T1000 (cell line): Measurements from ENCODE around the gene NAV2.

Source experiments
- DNase-seq: peaks from one replicate; lab custom pipeline; 2025; ENCODE audit warnings: mixed read lengths; lab: John Stamatoyannopoulos, UW

NAV2 gene

DNA sequence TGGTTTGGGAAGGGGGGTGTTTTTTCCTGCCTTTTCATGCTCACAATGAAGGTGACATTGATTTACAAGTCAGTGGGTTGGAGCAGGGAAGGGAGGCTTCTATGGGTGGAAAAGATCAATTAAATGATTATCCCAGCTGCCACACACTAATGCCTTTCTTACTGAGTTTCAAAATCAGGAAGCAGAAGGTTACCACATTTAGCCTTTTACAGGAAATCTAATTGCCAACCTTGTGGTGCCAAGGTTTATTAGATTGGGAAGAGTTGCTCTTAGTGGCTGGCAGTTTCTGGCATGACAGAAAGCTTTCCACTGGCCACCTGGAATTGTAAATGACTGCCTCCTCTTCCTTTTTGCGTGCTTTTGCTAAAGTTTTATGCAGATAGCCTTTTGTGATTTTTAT lies 98.7 kb downstream of the NAV2 start:
- DNase-seq, result no peak

GRCh38 chr11:19812096-19812495 lies 99.5 kb downstream of the NAV2 start:
- no peak for DNase-seq

DNA sequence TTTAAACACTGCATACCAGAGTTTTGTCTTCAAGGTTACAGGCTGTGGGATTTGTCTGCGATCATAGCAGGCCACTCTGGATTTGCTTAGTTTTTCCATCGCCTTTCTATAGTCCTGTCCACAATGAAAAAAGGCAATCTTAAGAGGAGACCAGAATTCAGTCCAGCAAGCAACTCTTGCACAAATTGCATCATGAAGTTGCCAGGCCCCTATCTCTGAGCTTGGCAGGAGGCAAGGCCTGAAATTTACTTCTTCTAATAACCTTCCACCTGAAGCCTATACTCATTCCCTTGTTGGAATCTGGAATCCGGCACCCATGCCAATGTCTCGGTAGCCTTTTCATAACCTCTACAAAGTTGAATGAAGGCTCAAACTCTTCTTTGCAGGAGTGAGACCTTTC lies 100.1 kb downstream of the NAV2 start:
- DNase-seq, result no peak

- no peak for DNase-seq
Measured at GRCh38 chr11:19813158-19813879, 100.7 kb downstream of the NAV2 start.

- no peak for DNase-seq
Measured at GRCh38 chr11:19814421-19814820, 101.8 kb downstream of the NAV2 start.

DNA sequence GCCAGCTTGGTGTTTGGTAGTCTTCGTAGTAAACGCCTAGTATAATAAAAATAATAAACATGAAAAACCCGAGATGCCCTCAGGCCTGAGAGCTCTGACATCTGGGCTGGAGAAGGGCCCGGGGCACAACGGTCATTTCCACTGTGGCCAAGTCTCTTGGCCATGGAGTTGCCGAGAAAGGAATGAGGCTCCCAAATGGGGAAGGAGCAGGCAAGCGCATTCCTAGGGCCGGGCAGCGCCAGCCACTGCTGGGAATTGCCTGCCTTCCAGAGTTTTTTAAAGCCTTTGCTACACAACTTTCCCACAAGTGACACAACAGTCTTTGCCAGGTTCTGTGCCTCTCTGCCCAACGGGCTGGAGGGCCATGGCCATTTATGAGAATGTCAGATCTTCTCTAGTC lies 103.4 kb downstream of the NAV2 start:
- no peak for DNase-seq

- DNase-seq, result no peak
Measured at GRCh38 chr11:19816817-19817216, 104.2 kb downstream of the NAV2 start.

DNA sequence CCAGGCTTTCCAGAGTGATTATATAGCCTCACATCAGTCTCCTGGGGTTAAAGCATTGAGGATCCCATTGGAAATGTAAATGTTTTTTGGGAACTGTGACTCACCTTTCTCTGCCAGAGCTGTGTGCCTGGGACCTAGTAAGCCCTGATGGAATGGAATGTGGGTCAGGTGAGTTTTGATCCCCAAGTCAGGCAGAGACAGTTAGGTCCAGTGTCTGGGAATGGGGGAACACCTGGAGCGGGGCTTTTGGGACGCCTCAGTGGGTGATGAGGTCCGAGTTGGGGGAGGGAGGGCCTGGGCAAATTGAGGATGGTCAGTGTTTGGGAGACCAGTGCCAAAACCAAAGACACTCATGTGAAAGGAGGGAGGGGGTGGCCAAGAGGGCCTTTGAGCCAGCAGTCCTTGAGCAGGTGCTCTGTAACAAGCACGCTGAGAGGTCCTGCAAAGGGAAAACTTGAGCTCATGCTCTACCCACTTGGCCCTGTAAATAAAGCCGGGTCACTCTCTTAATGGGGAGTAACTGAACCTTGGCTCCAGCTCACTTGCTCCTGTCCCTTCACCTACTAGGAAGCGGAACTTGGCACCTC lies 104.7 kb downstream of the NAV2 start:
- DNase-seq, result no peak

GRCh38 chr11:19817870-19818269 lies 105.2 kb downstream of the NAV2 start:
- DNase-seq, result no peak

- DNase-seq, result no peak
Measured at GRCh38 chr11:19818619-19819018, 106.0 kb downstream of the NAV2 start.

DNA sequence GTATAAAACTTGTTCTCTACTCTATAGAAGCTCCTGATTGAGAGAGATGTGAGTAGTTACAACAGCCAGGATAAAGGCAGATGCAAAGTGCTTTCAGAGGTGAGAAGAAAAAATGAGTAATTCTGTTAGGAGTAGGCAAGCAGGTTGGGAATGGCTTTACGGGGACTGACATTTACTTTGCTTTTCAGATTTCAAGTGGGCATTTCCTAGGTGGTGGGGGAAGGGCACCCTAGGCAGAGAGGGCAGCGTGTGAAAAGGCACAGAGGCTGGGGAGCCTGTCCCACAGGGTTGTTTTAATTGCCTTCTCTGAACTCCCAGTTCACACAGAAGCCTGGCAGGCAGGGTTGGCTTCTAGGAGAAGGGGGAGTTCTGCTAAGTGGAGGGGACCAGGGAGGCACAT lies 106.5 kb downstream of the NAV2 start:
- no peak for DNase-seq

DNA sequence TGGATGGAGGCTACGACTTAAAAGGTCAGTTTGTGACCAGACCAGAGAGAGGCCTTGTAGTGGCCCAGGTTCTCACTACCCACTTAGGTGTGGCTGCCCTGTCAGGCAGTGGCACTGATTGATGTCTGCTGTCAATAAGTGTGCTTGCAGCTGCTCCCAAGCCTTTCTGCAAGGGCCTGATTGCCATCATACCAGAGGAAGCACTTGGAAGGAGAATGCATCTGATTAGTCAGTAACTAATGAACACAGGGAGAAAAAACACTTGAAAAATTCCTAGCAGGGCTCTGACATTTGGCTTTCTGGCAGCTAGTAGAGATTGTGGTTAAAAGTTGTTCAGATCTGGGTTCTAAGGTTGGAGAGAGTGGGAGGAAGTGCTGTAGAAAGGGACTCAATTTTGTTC lies 107.5 kb downstream of the NAV2 start:
- DNase-seq, result no peak

- no peak for DNase-seq
Measured at GRCh38 chr11:19821412-19821875, 108.8 kb downstream of the NAV2 start.

DNA sequence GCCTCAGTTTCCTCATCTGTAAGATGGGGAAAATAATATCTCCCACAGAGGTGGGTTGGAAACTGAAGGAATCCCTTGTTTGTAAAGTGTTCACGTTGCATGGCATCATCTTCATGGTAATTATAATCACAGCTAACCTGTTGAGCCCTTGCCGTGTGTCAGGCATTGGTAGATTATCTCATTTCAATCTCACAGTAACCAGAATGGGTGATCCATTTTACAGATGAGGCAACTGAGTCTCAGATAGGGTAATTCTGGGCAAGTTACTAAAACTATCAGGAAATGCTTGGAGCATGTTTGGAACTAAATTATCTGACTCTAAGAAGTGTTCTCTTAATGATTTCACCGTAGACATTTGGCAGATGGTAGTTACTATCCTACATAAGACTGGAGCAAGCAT lies 109.4 kb downstream of the NAV2 start:
- no peak for DNase-seq

- no peak for DNase-seq
Measured at GRCh38 chr11:19822531-19822930, 109.9 kb downstream of the NAV2 start.

GRCh38 chr11:19826606-19827005 lies 114.0 kb downstream of the NAV2 start:
- DNase-seq, result no peak

- DNase-seq, result no peak
Measured at GRCh38 chr11:19827399-19828135, 114.9 kb downstream of the NAV2 start.

DNA sequence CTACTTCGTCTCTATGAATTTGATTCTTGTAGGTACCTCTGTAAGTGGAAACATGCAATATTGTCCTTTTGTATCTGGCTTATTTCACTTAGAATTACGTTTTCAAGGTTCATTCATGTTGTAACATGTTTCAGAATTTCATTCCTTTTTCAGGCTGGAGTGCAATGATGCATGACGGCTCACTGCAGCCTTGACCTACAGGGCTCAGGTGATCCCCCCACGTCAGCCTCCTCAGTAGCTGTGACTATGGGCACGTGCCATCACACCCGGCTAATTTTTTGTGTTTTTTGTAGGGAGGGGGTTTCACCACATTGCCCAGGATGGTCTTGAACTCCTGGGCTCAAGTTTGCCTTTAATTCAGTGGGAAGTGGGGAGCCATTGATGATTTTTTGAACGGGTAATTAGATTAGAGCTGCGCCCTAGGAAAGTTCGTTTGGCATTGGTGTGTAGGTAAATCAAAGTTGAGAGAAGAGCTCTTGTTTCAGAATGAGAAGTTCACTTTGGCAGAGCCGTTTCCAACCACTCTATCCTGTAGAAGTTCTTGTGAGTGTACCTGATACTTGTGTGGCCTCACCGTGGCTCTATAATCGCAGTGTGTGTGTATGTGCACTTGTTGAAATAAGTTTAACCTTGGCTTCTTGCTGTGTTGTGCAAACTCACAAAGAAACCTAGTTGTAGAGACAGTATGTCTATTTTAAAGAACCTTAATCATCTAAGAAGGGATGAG lies 115.9 kb downstream of the NAV2 start:
- DNase-seq, result no peak

DNA sequence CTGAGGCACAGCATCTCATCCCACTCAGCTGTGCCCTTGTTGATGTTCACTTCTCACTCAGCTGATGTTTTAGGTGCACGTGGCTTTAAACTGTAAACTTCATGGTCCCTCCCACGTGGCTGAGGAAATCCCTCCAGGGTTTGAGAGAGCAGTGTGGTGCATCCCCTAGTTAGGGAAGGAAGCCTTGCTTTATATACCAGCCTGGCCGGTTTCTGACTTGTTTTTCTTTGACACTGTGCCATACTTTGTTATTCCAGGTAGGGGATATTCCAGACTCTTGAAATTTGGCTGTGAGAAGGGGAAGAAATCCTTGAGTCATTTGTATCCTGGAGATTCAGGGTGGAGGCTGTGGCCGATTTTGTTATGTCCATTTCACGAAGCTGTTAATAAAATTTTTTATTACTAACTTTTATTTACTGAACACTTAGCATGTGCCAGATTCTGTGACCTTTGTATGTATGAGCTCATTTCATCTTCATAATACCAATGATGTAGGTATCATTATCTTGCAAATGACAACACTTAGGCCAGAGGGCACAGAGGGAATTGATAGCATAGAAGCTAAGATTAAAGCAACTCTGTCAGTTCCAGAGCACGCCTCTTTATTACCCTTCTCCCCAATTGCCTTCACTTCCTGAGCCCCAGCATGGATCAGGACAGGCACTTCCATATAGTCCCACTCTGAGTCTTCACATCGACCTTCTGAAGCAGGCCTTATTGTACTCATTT lies 116.6 kb downstream of the NAV2 start:
- no peak for DNase-seq

GRCh38 chr11:19832086-19832750 lies 119.6 kb downstream of the NAV2 start:
- DNase-seq, result no peak

DNA sequence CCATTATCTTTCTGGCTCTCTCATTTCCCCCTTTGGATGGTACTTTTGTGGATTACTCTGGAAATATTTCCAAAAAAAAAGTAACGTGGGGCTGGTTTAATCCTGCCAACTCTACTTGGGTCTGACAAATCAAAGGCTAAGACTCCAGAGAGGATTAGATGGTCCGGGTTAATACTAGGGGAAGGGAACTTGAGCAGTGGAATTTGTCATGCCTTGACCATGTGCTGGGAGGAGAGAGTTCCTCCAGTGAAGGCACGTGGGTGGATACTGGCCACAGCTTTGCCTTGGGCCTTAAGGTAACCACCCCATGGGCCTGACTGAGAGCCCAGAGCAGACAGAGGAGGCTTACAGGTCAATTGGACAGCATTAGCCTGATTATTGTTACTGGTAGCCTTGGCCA lies 120.3 kb downstream of the NAV2 start:
- no peak for DNase-seq
